HG02678 (cell line): ENCODE results near the gene MTHFR.

Source experiments
- ATAC-seq: cut with Tn5 transposase; IDR thresholded peaks from one replicate; pipeline ENCODE4 v1.9.1; 2021; ENCODE audit warnings: mild to moderate bottlenecking, moderate library complexity; ENCODE audit not compliant: unreplicated experiment

MTHFR gene

GRCh38 chr1:11799099-11799498 is 6.7 kb downstream of the MTHFR start:
- no peak for ATAC-seq

DNA sequence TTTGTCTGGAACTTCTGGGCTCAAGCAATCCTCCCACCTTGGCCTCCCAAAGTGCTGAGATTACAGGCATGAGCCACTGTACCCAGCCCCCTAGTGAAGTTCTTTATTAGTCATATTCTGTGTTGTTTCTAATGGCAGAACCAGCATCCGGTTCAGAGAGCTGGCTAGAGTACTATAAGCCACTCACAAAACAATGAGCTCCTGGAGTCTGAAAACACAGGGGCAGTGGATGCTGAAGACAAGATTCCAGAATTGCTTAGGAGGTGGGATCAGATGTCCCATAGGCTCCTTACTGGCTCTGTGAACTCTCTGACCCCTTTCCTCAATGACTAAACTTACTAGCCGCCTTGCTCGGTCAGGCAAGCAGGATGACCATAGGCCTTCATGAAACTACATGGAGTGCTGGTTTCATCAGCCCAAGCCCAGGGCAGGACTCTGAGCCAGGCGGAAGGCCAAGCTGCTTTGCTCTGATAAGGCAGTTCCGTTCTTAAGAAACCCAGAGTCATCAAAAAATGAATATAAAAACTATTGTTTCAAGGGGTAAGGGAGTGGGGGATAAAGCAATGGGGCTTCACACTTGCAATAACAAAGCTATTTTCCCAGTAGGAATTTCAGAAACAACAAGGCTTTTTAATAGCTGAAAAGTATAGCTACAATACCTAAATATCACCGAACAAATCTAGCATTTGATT is 8.1 kb downstream of the MTHFR start:
- ATAC-seq, result no peak

DNA sequence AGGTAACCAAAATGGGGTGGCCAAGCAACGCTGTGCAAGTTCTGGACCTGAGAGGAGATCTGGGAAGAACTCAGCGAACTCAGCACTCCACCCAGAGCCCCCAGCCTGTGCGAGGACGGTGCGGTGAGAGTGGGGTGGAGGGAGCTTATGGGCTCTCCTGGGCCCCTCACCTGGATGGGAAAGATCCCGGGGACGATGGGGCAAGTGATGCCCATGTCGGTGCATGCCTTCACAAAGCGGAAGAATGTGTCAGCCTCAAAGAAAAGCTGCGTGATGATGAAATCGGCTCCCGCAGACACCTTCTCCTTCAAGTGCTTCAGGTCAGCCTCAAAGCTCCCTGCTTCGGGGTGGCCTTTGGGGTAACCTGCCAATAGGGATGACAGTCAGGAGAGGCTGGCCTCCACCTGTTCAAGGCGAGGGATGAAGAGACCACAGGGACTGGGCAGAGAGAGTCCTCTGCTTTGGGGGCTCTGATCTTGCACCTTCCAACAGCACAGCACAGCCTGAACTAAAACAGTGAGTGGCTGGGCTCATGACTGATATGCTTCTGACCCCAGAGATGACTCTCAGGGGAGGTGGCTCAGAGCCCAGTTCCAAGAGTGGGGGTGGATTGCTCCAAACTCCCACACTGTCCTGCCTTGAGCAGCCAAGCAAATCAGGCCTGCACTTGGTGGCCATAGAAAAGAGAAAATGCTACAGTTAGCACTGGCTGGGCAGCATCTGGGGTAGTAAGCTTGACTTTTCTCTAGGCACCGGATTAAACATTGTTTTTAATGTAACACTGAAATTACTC is 9.5 kb downstream of the MTHFR start:
- no peak for ATAC-seq

DNA sequence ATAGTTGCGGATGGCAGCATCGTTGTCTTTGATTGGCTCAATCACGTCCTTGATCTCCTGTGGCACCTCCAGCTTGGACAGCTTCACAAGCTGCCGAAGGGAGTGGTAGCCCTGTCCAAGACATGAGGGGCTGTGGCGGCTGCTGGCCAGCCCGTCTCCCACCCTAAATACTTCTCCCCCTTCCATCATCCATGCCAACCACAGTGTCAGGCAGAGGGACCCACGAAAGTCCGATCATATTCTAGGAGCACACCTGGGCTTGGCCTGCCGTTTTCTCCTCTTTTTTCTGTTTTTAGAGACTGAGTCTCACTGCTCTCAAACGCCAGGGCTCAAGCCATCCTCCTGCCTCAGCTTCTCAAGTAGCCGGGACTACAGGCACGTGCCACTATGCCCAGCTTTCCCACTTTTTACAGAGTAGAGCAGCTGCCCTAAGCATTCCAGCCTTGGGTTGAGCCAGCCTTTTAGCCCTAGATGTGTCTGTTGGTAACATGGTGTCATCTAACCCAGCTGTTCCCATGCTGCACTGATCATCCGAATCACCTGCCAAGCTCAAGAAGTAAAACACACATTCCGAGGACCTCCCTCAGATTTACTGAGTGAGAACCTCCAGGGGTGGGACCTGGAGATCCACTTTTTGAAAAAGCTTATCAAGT is 10.4 kb downstream of the MTHFR start:
- no peak for ATAC-seq

DNA sequence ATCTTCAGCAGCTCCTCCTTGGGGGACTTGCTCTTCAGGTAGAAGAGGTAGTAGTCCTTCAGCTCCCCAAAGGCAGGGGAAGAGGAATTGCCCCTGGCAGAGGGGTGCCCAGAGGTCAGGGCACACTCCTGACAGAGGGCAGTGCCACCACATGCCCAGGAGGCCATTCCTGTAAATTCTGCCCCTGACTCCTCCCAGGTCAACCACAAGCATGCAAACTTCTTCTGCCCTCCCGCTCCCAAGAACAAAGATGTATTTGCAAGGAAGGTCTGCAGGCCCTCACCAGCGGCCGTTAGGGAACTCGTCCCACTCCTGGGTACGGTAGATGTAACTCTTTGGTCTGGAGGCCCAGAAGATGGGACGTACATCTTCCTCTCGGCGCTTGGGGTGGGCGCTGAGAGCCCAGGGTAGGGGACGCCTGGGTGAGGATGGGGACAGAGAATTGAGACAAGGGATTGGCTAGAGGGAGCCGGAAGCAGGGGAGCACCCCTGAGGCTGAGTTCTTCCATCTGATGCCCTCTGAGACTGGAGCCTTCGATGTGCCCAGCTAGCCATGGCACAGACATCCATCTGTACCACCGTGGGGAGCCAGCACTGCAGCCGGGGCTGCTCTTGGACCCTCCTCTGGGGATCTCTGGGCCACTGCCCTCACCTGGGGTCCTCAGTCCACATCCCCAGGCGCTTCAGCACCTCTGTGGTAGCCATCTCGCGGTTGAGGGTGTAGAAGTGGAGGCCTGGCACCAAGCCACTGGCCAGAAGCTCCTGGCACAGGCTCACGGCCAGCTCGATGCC is 11.1 kb downstream of the MTHFR start:
- ATAC-seq, result no peak

DNA sequence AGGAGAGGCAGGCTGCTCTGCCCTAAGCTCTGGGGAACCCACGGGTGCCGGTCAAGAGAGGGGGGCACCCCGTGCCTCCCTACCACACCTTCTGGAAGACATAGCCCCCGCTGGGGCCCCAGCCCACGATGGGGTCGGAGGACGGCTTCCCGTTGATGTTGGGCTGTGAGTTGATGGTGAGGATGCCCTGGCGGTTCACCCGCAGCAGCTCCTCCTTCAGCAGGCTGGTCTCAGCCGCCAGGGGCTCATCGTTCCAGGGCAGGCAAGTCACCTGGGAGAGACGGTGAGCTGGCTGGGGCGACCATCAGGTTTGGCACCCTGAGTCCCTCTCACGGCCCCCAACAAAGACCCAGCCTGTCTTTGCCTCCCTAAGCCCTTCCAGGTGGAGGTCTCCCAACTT is 11.9 kb downstream of the MTHFR start:
- no peak for ATAC-seq

GRCh38 chr1:11792106-11792505 is 13.7 kb downstream of the MTHFR start:
- ATAC-seq, result no peak

DNA sequence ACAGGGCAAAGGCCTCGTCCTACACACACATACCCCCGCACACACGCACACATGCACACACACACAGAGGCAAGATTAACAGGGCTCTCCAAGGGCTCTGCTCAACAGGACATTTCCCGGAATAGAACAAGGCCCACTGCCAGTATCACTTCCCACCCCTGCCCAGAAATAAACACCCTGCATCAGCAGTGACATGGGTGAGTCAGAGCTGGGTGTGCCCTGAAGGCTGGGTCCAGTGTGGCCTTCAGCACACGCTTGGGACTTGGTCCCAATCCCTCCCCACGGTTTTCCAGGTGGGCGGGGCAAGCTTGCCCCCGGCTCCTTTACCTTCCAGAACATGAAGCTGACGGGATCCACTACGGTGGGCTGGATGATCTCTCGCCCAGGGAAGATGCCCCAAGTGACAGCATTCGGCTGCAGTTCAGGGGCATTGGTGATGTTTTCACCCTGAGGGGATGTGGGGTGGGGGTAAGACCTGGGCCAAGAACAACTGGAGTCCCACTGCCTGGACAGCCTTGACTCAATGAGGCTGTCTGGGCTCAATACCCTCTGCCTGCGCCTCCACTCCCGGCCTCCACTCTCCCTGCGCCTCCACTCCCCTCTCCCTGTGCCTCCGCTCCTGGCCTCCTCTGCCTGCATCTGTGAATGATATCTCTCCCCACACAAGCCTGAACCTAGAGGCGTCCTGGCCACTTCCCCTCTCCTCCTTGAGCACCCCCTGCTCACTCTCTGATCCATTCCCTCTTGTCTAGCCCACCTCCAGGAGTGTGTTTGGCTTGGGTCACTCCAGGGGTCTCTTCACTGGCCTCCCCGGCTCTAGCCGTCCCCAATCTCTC is 14.7 kb downstream of the MTHFR start:
- ATAC-seq, result no peak

DNA sequence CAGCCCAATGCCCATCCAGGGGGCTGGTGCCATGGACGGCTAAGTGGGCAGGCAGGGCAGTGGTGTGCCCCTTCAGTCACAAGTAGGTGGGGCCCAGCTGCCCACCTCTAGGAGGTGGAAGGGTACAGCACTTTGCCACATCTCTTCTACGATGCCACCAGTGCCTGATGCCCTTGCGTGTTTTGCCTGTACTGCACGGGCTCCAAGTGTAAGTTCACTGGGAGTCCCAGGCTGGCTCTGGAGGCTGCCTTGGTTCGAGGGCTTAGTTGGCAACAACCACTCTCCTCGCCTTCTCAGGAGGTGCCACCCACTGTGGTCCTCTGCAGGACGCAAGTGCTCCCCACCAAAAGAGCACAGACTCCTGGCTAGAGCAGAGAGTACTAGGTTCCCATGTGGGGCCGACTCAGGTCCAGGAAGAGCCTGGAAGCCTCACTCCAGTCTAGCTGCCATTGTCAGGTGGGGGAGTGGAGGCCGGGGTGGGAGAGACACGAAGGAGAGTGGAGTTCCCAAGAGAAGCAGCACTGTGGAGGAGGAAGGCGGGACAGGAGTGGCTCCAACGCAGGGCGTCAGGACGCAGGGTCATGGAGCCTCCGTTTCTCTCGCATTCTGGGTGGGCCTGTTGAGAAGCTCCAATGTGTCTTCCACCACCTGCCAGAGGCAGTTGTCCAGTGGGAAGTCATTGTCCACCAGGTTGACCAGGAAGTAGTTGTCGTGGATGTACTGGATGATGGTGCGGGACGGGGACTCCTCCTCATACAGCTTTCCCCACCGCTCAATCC is 15.5 kb downstream of the MTHFR start:
- no peak for ATAC-seq

DNA sequence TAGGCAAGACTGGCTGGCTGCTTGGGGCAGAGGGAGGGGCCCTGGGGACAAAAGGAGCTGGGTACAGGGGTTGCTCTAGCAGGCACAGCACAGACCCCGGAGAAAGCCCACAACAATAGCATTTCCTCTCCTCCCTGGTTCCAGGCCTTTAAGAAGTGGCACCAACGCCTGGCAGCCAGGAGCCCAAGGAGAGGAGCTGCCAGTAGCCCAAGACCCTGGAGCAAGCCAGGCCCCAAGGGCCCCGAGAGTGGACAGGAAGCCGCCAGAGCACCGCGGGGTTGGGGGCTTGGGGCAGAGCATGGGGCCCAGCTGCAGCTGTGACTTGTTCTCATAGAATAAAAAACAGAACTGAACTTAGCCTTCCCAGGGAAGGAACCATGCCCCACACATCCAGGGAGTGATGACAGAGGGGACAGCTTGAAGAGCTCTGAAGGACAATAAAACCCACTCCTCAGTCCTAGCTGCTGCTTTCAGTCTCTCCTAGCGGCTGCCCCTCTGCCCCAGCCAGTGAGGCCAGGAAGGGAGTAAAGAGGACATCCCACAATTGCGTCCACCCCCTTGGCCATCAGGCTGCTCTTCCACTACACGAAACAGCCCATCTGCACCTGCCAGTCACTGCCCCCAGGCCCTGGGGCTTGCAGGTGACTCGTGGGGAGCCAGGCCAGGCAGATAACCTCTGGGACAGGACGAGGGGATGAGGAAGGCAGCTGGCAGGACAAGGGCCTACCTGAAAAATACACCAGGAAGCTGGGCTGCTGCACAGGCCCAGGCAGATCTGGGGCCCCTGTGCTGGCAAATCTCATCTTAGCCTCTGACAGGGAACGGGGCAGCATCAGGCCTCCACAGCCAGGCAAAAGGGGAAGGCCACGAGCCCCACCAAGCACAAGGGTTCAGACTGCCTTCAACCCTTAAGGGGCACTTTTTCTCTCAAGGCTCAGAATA is 16.4 kb downstream of the MTHFR start:
- ATAC-seq, result no peak

GRCh38 chr1:11788549-11789053 is 17.2 kb downstream of the MTHFR start:
- no peak for ATAC-seq

DNA sequence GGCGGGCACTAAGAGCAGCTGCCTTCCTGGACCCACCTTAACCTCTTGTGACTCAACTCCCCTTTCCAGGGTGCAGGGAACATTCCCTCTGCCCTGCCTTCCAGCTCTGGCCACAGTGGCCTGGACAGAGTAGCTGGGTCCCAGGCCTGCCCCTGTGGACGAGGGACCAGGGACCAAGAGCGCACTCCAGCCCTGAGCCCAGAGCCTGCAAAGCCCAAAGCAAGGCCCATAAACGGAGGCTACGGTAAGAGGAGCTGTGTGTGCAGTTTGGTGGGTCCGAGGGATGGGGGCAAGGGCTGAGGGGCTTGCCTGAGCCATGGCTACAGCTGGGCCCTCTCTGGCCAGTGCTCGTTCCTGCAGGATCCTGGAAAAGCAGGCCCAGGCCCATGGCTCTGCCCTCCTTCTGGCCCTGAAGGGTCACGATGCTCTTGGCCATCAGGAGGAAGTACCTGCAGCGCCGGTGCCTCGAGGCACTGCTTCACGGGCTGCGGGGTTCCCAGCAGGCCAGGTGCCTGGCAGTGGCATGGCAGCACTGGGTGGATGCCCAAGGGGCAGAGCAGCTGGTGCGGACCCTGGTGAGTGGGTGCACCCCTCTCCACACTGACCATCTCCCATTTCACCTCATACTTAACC is 17.8 kb downstream of the MTHFR start:
- no peak for ATAC-seq

DNA sequence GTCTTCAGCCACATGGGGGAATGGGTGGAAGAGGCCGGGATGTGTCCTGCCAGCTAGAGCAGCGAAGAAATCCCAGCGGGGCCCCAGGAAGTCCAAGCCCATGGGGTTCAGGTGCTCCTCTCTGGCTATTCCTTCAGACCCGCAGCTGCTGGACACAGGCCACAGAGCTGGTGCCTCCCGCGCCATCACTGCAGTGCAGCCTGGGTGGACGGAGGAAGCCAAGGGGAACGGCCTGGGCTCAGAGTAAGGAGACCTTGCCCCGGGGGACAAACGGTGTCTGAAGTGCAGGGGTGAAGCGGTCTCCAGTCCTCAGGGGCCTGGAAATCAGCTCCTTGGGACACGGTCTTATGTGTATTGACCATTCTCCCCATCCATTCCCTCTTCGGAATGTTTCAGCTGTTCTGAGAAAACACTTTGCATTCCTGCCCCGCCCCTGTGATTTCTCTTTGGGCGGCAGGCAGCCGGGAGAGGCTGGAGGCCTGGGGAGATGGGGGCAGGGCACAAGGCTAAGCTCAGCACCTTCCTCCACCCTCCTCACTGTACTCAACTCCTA is 18.4 kb downstream of the MTHFR start:
- no peak for ATAC-seq

DNA sequence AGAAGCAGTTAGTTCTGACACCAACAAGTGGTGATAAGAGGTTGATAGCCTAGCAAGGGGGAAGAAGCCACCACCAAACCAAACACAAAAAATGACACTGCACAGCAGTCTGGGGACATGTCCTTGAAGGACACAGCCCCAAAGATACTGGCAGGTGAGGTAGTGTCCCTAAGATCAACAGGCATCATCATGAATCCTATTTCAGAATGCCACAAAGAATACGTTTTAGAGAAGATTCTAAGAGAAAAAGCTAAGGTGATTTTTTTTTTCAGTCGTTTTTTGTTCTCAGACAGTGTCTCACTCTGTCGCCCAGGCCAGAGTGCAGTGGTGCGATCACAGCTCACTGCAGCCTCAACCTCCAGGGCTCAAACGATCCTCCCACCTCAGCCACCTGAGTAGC is 19.6 kb downstream of the MTHFR start:
- ATAC-seq, result no peak

GRCh38 chr1:11784993-11785769 is 20.6 kb downstream of the MTHFR start:
- no peak for ATAC-seq

DNA sequence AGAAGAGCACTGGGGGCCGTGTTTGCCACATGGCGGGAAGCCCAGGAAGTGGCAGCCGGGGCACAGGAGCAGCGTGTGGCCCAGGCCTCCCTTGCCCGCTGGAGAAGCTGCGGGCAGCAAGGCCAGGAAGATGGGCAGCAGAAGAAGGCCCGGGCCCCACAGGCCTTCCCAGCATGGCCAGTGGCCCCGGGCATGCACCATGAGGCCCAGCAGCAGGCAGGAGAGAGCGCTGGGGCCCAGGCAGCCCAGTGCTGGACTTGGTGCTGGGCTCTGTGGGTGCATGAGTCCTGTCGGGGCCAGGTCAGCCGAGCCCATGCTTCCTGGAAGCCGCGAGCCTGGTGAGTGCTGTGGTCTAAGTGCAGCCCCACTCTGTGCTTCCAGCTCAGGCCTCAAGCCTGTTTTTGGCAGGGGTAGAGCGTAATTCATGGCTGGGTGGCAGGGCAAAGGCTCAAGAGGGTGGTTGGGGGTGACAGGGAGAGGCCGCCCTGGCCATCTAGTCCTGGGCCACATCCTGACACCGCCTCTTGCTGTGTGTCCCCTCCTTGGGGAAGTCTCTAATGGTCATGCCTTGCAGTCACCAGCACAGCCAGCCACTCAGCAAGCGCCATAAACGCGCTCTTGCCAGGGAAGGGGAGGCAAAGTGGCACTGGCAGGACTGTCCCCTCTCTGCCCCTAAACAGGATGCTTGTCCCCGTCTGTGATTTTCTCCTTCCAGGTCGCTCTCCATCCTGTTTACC is 21.3 kb downstream of the MTHFR start:
- ATAC-seq, result no peak
